ENCODE data around the gene TLE5. TPM values are rescaled to one million over a fixed set of nuclear protein-coding genes. Genes with fewer than 3 reads are reported as not detected.

Gene TLE5
- total and polyA plus RNA-seq, 2 of the 4 experiments (the other 2 are of a cell fraction): 119 to 407 TPM

- intact Hi-C loops (cut with micrococcal nuclease) (no loop called here), in situ Hi-C loops (cut with MboI; ENCODE audit: low sequenced_read_pairs) (no loop called here), dilution Hi-C loops (cut with HindIII; ENCODE audit: low sequenced_read_pairs, unreplicated experiment) (no loop called here)
- Histone ChIP-seq H2AK9ac (replicated peaks; ENCODE audit: low read depth, low read length, poor library complexity) (no peak overlapping the region), H3K14ac (replicated peaks; ENCODE audit: low read depth, low read length) (no peak overlapping the region), H3K27ac (ENCODE audit: insufficient read depth, low read length) (no peak overlapping the region), H3K4ac (ENCODE audit: low read depth, low read length) (no peak overlapping the region), H3K56ac (ENCODE audit: extremely low read depth, insufficient read depth, low read length) (no peak overlapping the region), H3K23ac (ENCODE audit: low read depth, low read length) (no peak overlapping the region), H3K4me1 (ENCODE audit: control insufficient read depth, insufficient read depth, low read length) (no peaks in the 10 kb centered on the region), H2AK5ac (ENCODE audit: low read depth, low read length) (no peak overlapping the region), H3K9me3 (ENCODE audit: control insufficient read depth, insufficient read depth, low read length) (no peaks in the 10 kb centered on the region), H4K91ac (ENCODE audit: insufficient read depth, low read depth, low read length) (no peak overlapping the region), H3K79me1 (ENCODE audit: low read depth in 1 of 2, low read length in 2 of 2) (peaks cover 6 to 86% of the 10 kb centered on the region in 2 experiments), H4K20me1 (ENCODE audit: insufficient read depth, low read length) (peaks cover 84% of the 10 kb centered on the region), H3K36me3 (ENCODE audit: control insufficient read depth, insufficient read depth, low read length) (peaks cover 3% of the 10 kb centered on the region), H4K5ac (ENCODE audit: low read depth, low read length) (no peak overlapping the region), H4K8ac (ENCODE audit: low read depth in 2 of 2, low read length in 2 of 2) (no peak overlapping the region), H3K4me2 (ENCODE audit: low read depth, low read length) (no peak overlapping the region), H2AFZ (replicated peaks; ENCODE audit: low read length, poor library complexity) (no peak overlapping the region), H3K4me3 (ENCODE audit: insufficient read depth, low read depth, low read length) (no peak overlapping the region), H3K9ac (ENCODE audit: low read depth, low read length) (no peak overlapping the region), H3K27me3 (ENCODE audit: control insufficient read depth, insufficient read depth, low read length) (no peaks in the 10 kb centered on the region), H2BK20ac (ENCODE audit: low read depth, low read length) (no peak overlapping the region), H3K9me1 (ENCODE audit: insufficient read depth, low read length) (peaks cover 6% of the 10 kb centered on the region), H2BK15ac (ENCODE audit: low read depth, low read length) (no peak overlapping the region), H2BK120ac (ENCODE audit: low read depth, low read length) (no peak overlapping the region), H3K18ac (ENCODE audit: low read depth, low read length) (no peak overlapping the region), H2BK5ac (ENCODE audit: low read depth, low read length, poor library complexity, severe bottlenecking) (no peak overlapping the region)
- no TSS peak for BruUV-seq (replicated peaks)
- POLR2A ChIA-PET (ENCODE audit: unreplicated experiment): no interaction called here
- 100% methylated on average over 1 of the region's 7 CpGs; no CpG with 5 or more reads in 1 of the 2 experiments for WGBS, 2 experiments (ENCODE audit: extremely low coverage in 2 of 2, insufficient read length in 1 of 2)
- ATAC-seq (ENCODE audit: low read depth): no peak
- TF ChIP-seq RCOR1 (IDR thresholded peaks at IDR 0.05; ENCODE audit: insufficient replicate concordance, low read length): no peak
- no peak for TF ChIP-seq RFX5 (IDR thresholded peaks at IDR 0.05; ENCODE audit: low read depth, low read length)
- TF ChIP-seq RAD21 (IDR thresholded peaks at IDR 0.05; ENCODE audit: low read length): no peak
- no peak for TF ChIP-seq CEBPB (IDR thresholded peaks at IDR 0.05; ENCODE audit: low read depth, low read length)
- no peak for TF ChIP-seq USF2 (IDR thresholded peaks at IDR 0.05; ENCODE audit: low read depth, low read length)
- no peak for TF ChIP-seq CTCF (conservative IDR thresholded peaks at IDR 0.05; ENCODE audit: low read depth, low read length)
- no peak for TF ChIP-seq BHLHE40 (IDR thresholded peaks at IDR 0.05; ENCODE audit: low read depth, low read length)
- TF ChIP-seq MXI1 (IDR thresholded peaks at IDR 0.05; ENCODE audit: borderline replicate concordance, low read depth, low read length): no peak
- no peak for TF ChIP-seq NFE2L2 (IDR thresholded peaks at IDR 0.05; ENCODE audit: low read depth, low read length)
- no peak for TF ChIP-seq FOS (IDR thresholded peaks at IDR 0.05; ENCODE audit: low read depth, low read length)
- no peak for TF ChIP-seq POLR2A (IDR thresholded peaks at IDR 0.05; ENCODE audit: low read depth, low read length)
- CTCF ChIA-PET: no interaction called here
- DNase-seq: no peak
Observed at GRCh38 chr19:3107658-3108057, 45.4 kb upstream of the TLE5 start.

Measured in IMR-90 (cell line).